Measurements from ENCODE around the gene NAPEPLD.

- no peak for TF ChIP-seq CTCF (IDR thresholded peaks at IDR 0.05)
- no peak for TF ChIP-seq POLR2AphosphoS5 (IDR thresholded peaks at IDR 0.05)
Measured at GRCh38 chr7:103150192-103150591, 1.3 kb upstream of the NAPEPLD start.
